ENCODE measurements around the gene SLC24A3.
"Not testable (repeated sequence)": the region's sequence is repeated elsewhere in the genome, so short reads cannot be mapped to it uniquely, and the experiment has no call there.

SLC24A3 gene

DNA sequence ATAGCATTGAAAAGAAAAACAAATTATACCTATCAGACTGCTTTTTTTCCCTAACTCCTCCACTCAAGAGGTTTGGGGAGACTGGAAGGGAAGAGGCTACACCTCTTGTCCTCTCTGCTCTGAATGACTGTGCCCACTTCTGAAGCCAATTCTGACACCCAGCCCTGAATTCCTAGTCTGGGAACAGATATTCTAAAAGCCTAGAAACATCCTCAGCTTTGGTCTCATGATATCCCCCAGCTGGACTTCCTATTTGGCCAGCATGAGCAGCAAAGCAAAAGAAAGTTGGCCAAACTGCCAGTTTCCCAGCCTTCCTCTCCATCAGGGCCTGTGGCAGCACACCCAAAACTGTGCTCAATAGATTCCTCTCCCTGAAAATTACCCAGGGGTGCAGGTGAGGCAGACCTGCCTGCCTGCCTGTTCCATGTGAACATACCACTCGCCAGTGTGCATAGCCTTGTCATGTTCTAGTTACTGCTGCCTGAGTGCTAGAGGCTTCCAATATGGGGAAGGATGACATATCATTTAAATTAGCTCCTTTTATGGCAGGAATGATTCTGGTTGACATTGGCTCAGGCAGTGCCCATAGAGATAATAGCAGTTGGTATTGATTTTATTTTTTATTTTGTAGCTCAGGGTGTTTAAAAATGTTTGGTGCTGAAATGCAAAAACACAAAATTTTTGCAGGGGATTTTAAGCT, 393.5 kb downstream of the SLC24A3 start:
- DNase-seq, result no peak

DNA sequence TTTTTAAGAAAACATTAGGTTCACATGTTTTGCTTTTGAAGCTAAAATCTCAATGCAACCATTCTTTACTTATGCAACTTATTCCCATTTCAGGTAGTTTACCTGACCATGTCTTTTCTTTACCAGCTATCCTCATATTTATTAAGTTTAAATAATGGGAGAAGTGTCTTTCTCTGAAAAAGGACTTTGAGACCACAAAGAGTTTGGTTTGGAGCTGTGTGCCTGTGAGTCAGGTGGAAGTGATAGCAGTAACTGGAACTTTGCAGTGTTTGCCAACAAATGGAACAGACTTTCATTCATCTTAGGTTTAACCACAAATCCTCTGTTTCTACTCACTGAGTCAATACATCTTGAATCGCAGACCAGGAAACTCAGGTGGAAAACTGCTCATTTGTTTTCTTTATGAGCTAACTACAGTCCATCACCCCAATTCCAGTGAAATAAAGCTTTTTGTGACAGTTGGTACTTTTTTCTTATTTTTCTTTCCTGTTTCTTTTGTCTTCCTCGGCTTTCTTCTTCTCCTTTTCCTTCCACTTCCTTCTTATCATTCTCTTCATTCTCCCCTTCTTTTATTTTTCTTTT, 397.3 kb downstream of the SLC24A3 start:
- no peak for DNase-seq

DNA sequence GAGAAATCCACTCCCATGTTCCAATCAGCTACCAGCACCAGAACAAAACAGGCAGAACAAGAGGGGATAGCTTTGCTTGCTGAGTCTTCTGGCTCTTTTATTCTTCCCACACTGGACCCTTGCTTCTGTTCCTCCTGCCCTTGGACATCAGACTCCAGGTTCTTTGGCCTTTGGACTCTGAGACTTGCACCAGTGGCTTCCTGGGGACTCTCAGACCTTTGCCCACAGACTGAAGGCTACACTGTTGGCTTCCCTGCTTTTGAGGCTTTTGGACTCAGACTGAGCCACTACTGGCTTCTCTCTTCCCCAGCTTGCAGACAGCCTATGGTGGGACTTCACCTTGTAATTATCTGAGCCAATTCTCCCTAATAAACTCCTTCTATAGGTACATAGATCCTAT, 403.2 kb downstream of the SLC24A3 start:
- no peak for DNase-seq

DNA sequence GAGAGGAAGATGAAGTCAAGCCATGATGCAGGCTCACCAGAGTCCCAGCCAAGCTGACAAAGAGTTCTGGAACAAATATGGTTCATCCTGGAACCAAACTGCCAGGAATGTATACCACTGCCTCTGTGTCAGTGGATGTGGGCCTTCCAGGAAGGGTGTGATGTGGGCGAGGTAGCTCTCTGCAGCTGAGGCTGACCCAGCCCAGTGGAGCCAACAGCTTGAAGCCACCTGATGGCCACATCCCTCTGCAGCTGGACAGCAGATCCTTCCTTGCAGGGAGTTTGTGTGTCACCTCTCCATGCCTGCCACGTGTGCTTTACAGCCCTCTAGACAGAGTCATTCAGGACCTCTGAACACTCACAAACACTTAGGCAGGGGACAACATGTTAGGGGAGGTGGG, 403.6 kb downstream of the SLC24A3 start:
- DNase-seq, result no peak

DNA sequence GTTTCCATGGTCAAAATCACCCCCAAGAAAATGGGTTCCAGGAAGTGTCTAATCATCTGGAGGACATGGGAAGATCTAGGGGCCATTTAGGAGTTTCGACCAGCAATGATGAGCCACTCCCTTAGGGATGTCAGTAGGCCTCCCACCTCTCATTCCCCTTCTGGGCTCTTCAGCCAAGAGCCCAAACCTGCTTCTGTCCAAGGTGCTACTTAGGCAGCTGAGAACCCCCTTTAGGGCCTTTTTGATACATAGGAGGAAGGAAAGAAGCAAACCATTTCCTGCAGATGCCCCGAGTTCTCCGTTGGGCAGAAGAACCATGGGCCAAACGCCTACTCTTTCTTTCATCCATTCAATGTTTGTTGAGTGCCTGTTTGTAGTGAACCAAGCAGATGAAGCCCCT, 404.2 kb downstream of the SLC24A3 start:
- no peak for DNase-seq

DNA sequence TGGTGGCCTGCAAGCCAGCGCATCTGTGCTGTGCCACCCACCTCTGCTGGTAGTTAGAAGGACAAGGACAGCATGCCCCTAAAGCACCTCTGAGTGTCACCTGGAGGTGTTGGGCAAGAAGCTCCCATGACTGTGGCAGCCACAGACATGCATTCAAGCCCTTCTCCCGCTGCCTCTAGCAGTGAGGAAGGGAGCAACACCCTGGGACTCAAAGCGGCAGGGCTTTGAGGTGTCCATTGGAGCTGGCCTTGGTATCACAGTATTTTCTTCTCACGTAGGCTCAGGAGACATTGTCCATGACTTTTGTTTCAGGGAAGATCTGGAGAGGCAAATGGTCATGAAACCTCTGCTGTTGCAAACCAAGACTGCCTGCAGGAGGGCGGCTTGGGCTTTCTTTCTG, 404.8 kb downstream of the SLC24A3 start:
- no peak for DNase-seq

DNA sequence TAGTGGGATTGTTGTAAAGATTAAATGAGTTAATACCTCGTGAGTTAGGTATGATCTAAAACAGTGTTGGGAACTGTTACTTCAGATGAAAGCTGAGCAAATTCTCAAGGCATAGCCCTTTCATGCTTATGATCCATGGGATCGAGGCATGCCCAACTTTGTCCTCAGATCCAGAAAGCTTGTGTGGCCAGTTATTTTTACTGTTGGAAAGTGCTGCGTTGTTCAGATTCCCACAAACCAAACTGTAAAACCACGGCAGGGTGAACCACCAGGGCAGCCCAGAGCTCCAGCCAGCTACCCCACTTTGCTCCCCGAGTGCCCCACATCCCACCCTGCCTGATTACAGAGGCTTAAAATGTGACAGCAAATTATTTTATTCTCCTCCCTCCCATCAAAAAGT, 406.3 kb downstream of the SLC24A3 start:
- no peak for DNase-seq

DNA sequence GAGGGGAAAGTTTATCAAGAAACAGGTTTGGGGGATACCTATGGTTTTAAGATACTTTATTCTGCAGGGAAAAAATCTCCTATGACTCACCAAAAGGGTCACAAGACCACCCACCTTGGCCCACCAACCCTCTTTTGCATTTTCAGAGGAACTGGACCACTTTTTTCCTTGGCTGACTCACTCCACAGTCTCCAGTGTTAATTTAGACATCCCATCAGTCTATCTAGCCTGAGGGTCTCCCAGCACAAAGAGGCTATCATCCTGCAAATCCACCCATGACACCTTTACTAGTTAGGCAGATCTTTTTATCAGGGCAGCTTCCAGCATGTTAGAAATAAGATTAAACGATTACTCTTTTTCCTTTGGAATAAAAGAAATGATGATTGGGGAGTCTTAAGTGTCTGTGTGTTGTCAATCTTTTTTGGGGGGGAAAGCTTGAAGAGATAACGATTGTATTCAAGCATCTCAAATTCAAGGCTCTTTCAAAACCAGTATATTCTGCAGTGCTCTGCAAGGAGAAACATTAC, 407.5 kb downstream of the SLC24A3 start:
- no peak for DNase-seq

DNA sequence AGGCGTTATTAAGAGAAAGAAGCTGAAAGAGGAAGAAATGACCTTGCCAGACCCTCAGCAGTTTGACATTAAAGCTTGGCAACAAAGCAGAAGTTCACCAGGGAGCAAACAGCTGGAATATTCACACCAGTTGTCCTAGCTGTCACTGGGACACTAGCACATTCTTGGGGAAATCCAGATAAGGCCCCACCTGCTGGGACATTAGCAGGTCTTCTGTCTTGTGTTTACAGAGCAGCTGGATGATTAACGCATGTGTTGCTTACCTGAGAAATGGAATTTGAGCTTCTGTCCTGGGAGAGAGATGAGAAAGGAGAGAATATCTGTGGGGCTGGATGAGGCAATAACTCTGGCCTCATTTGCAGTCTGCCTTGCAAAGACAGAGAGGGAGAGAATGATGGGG, 408.0 kb downstream of the SLC24A3 start:
- DNase-seq, result no peak

DNA sequence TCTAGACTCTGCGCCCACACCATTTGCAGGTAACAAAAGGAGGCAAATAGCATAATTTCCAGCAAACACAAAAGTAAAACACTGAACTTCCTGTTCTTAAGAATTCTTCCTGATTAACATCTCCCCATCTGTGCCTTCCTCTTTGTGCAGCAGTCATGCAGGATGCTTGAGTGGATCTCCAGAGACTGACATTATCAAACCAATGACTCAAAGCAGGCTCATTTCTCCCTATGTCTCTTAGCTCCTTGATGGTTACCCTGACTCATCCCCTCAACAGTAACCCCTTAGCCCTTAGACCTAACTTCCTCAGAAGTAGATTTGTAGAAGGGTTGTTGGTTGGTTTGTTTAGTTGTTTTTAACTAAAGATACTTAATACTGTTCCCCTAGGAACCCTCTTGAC, 408.6 kb downstream of the SLC24A3 start:
- no peak for DNase-seq

DNA sequence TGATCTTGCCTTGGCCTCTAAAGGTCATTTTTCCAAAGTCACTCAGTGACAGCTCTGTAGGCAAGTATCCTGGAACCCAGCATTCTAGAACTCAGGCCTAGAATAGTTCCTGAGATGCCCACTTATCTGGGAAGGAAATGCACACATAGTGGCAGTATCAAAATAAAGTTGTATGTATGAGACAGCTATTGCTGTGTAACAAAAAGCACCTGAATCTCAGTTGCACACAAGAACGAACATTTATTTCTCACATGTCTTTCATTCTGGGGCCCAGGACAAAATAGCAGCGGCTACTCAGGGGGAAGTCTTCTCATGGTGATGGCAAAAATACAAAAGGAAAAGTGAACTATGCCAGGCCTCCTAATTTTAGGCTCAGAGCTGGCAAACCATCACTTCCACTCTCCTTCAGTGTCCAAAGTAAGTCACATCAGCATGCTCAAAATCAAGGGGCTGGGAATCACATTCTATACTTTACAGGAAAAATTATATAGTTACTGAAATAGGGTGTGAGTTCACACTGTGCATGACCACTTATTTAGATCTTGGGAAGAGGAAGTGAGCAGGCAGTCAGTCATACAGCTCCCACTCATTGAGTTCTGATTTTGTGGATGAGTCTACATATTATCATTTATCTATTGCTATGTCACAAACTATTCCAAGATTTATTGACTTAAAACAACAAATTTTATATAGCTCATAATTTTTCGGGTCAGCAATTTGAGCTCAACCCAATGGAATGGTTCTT, 412.0 kb downstream of the SLC24A3 start:
- DNase-seq, result no peak

DNA sequence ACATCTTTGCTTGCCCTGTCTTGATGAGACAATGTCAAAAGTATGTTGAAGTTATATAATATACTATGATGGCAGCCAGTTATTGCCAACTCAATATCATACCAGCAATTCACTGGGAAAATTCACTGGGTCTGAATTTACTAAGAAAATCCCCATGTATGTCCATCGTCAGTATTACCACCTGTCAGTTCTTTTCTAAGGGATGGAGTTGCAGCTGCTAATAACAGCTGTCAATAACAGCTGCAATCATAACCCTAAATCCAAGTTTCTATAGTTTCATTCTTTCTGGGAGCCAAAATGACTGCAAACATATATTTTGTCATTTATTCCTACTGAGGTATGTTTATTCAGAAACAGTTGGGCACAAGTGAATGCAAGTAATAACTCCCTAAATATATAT, 413.0 kb downstream of the SLC24A3 start:
- no peak for DNase-seq

DNA sequence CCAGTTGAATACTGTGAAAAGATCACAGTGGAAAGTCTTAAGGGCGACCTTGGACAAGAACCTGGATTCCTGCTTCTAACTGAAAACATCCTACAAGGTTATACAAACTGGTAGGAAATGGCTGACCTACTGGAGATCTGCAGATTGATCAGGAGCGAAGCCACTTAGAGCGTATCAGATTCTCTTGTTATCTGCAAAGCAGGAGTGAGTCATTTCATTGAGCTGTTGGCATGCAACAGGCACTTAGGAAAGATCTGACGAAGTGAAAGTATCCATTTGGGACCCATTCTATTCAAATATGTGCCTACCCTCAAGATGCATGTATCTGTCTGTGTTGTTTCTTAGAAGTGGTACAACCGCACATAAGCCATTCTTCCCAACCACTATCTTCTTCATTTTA, 414.5 kb downstream of the SLC24A3 start:
- no peak for DNase-seq

DNA sequence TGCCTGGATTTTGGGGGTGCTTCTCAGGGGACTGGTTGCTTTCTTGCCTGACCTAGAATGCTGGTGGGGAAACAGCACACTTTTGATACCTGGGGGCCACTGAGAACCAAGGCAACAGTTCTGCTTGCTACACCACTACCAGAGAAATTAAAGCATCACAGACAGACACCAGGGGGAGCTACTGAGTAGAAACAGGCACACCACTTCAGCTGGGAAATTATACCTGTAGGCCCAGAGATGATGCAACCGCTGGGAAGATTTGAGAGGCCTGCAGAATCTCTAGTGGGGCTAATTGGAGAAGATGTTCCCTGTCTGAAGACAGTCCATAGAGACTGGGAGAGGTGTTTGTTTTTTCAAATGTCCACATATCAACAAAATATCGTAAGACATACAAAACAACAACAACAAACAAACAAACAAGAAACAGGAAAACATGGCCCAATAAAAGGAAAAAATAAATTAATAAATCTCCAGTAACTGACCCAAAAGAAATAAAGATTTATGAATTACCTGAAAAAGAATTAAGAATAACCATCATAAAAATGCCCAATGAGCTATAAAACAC, 416.2 kb downstream of the SLC24A3 start:
- peak; percentile 53 to 56 for DNase-seq

DNA sequence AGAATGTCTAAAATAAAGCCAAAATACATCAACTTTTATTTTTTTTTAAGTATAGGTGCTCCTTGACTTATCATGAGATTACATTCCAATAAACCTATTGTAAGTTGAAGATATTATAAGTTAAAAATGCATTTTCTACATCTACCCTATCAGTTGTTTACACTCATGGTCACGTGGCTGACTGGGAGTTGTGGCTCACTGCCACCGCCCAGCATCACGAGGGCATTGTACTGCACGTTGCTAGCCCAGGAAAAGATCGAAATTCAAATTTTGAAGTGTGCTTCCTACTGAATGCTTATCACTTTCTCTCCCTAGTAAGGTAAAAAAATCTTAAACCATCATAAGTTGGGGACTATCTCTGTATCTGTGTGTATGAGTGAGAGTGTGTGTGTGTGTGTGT, 419.0 kb downstream of the SLC24A3 start:
- DNase-seq, result no peak

DNA sequence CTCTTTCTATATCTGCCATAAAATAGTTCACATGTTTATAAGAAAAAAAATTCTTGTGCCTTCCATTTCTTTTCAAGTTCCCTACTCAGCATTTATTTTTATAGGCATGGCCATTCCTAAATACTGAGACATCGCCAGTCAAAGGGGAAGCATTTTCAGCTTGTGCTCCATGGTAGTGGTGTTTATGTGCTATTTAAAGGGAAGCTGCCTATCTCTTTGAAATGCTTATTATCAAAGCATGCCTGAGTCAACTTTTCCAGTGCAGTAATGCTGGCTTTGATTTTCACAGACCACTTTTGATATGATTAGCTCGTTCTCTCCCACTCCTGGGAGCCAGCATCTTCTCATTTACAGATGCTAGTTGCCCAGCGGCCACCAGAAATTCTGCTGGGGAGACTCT, 421.5 kb downstream of the SLC24A3 start:
- no peak for DNase-seq

DNA sequence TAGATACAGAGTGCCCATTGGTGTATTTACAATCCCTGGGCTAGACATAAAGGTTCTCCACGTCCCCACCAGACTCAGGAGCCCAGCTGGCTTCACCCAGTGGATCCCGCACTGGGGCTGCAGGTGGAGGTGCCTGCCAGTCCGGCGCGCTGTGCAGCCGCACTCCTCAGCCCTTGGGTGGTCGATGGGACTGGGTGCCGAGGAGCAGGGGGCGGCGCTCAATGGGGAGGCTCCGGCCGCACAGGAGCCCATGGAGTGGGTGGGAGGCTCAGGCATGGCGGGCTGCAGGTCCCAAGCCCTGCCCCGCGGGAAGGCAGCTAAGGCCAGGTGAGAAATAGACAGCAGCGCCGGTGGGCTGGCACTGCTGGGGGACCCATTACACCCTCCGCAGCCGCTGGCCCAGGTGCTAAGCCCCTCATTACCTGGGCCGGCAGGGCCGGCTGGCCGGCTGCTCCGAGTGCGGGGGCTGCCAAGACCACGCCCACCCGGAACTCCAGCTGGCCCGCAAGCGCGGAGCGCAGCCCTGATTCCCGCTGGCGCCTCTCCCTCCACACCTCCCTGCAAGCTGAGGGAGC, 427.1 kb downstream of the SLC24A3 start:
- not testable (repeated sequence) for DNase-seq

DNA sequence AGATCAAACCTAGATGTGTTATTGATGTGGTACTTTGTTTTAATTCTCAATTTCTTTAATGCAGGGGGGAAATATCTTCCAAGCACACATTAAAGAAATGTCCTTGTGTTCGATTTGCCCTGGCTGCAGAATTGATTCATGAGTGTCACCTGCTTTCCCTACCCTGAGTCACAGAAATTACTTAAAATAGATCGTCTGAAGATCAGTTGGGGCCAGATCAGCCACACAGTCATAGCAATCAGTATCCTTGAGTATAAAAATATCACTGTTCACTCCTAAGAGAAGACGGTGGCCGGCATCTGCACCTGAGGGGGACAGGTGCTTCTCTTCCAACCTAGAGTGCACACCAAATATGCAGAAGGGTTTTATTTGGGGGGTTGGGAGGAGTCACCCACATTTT, 430.4 kb downstream of the SLC24A3 start:
- no peak for DNase-seq

DNA sequence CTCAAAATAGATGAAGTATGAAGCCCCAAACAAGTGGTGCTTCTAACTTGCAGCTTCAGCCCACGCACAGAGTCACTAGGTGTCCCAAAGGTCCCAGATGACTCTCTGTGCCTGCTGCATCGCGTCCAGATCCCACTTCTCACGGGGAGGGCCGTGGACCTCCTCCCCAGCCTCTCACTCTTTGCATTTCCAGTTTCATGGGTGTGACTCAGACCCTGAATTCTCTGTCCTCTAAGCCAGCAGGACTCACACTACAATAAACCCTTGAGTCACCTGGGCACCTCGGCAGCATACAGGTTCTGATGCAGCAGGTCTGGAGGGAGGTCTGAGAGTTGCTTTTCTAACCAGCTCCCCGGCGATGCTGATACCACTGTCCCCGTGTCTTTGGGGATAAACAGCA, 431.6 kb downstream of the SLC24A3 start:
- no peak for DNase-seq

DNA sequence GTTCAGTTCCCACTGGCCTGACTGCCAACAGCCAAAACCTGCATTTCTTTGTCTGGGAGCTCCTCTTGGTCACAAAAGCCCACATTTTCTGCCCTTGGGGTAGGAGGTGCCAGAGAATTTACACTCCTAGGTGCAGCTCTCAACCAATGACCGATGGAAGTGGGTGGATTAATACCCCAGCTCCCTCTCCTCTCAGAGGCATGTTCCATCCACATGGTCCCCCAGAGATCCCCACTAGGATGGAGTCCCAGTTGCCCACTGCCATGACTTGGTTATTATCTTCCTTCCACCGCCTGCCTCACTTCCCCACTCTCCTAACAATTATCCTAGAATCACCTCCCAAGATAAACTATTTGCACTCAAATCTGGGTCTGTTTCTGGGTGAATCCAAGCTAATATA, 434.5 kb downstream of the SLC24A3 start:
- no peak for DNase-seq

DNA sequence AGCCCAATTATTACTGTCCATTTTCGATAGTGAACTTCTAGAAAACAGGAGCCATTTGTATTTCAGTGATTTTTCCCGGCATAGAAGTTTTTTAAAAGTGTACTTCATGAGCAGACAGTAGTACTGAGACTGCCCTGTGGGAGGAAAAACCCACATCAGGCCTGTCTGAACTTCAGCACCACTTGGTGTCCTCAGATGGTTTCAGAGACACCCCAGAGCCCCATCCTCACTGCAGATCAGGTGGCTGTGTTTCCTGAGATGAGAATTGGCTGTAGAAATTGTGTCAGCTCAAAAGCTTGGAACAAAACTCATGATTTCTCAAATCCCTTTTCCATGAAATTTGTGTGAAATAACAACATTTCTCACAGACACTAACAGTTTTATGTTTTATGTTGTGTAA, 435.6 kb downstream of the SLC24A3 start:
- DNase-seq, result no peak

DNA sequence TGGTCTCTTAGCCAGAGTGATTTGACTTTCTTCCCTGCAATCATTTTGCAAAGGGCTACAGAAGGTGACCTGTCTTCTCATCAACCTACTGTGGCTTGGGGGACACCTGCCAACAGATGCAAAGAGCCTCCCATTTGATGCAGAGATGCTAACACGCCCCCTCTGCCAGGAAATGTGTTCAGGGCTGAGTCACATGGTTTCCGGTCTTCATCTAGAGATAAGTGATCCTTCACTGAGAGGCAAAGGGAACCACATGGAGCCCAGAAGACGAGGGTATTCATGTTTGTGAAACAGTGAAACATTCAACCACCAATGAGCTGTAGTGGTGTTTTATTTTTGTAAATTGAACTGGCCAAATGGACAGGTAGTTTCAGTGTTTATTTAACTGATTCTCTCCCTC, 436.6 kb downstream of the SLC24A3 start:
- DNase-seq, result no peak

DNA sequence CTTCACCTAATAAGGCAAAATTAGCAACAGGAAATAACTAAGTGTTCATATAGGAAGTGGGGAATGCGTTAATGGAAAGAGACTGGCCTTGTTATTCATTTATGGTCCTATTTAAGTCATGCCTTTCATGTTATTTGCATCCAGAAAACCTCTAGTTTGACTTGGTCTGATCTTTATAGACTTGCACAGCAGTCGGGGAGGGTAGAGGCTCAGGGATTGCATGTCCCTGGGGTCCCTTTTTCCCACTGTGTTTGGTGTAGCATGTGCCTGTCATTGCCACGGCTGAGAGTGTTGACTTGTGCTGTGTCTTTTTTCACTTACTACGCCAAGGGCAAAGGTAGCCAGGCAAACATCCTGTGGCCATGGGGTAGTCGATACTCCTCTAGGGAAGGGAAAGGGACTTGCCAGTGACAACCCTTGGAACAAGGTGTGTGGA, 440.2 kb downstream of the SLC24A3 start:
- DNase-seq, result no peak

Data from Kasumi-1 (cell line).